M059J (cell line): ENCODE measurements around the gene PALS1. TPM values are rescaled to one million over a fixed set of nuclear protein-coding genes. Genes with fewer than 3 reads are reported as not detected.

Experiments used
- DNase-seq: peaks from one replicate; pipeline ENCODE4 v3.0.0-alpha.2; 2012; ENCODE audit warnings: low read depth
- total RNA-seq: library from RNA; depleted of rRNA; stranded (reverse); fragments of >200 nt; shearing (Covaris generic); gene quantifications from 2 replicates; pipeline ENCODE4 v1.2.3, GENCODE V29; 2014; rRNA removed

Gene PALS1
- 32.6 and 45.7 TPM in 2 replicates for total RNA-seq

DNA sequence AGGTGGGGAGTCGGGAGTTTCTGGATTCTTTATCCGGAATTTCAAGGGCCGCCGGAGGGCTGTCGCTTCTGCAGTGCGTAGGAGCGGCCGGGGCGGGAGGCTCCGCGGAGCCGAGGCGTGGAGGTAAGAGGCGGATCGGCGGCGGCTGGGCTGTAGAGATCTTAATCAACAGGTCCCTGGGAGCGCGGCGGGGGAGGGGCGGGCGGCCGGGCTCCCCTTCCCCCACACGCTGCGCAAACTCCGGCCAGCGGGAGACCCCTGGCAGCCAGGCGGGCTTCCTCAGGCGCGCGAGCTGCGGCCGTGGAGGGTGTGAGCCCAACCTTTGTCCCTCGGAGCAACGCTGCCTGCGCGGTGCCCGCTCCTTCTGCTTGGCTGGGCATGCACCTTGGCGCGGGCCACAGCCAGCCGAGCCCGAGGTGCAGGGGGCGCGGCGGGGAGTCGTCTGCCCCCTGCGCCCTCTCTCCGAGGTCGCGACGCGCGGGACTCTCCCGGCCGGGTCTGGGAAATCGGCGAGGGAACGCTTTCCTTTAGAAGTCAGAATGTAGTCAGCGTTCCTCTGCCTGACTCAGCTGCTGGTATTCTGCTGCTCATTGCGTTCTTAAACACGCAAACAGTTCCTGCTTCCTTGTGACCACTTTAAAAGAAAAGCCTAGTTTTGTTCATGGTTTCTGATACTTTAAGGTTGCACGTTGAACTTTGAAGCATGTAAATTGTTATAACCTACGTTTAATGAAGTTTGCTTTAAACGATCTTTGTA lies at the start of gene PALS1:
TSS of gene PALS1 (plus strand) at position 25 of the 757 bp plus-strand sequence. CDS start 37,736 bp downstream, outside the sequence.
- peak; percentile 81 for DNase-seq

- DNase-seq = peak; percentile 24
These were observed 49.4 kb upstream of the PALS1 start for GRCh38 chr14:67191768-67192290.

DNA sequence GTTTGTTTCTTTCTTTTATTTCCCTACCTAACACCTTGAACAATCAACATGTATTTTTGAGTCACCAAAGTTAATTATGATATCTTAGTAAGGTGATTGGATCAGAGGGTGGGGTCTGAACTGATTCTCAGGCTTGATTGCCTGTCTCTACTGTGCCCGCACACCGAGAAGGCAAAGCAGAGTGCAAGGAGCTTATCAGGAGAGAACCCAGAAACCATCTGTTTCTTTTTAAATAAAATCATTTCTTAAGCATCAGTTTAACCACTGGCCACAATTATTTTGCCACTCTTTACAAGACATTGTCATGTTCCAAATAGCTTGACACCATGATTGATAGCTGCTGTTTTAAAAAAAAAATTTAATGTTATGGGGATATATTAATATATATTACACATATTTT lies 48.9 kb upstream of the PALS1 start:
- no peak for DNase-seq

DNA sequence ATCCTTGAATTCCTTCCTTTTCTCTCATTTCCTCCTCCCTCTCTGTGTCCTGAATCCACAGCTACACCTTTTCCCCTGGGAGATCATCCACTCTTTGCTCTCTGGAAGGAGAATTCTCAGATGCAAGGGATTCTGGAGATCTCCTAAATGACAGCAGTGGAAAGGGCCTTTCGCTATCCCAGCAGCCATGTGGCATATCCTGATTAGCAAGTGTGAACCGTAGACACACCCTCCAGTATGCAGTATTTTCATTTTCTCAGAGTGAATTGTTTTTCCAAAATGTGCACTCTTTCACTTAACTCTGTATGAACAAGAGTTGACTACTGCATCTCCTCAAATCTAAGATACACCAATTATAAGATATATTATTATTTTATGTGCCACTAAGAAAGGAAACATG lies 46.0 kb upstream of the PALS1 start:
- no peak for DNase-seq

DNA sequence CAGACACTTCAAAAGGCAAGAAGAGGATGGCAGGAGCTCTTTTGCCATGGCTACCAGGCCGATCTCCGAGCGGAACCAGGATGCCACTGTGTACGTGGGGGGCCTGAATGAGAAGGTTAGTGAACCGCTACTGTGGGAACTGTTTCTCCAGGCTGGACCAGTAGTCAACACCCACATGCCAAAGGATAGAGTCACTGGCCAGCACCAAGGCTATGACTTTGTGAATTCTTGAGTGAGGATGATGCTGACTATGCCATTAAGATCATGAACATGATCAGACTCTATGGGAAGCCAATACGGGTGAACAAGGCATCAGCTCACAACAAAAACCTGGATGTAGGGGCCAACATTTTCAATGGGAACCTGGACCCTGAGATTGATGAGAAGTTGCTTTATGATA lies 42.2 kb upstream of the PALS1 start:
- peak; percentile 24 for DNase-seq

- no peak for DNase-seq
These were observed 33.4 kb upstream of the PALS1 start for GRCh38 chr14:67207810-67208209.

DNA sequence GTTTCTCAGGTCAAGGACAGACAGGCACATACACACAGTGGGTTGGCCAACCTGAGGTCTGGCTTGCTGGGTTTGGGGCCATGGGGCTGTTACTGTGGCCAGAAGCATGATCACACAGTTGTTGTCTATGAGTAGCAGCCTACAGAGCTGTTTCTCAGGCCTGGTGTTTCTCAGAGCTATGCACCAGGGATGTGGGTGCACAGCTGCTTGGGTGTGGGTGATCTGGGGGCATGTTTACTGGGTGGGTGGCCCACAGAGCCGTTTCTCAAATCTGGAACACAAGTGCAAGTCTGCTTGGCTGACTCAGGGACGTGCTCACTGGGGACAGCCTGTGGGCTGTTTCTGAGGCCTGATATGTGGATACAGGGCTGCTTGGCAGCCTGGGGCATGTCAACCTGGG lies 23.1 kb upstream of the PALS1 start:
- no peak for DNase-seq

DNA sequence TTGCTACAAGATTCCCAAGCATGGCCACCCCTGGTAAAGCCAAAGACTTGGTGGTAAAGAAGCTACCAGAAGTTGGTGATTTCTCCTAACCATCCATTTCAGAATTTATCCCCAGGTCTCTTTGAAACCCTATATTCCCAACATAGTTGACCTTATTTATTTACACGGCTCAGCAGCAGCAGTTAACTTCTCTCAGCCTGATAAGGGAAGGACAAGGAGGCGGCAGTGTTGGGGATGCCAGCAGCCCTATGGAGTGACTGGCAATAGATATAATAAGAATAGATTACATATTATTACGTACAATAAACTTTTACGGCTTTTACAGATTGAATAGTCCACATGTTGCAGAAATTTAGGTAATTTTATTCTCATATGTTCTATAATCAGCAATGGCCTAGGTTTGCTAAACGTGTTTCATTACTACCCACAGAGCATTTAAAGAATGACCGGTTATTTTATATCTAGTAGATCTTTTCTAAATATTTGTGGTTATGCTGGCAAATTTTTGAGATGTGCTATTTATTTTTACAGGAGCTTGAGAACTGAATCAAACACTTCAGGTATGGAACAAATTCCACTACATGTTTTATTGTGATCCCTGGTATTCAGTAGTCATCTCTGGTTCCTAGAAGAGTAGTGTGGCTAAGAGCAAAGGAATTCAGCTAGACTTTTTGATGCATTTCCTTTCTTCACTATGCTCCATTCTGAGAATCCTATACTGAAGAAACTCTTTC lies 19.8 kb upstream of the PALS1 start:
- DNase-seq = peak; percentile 94

GRCh38 chr14:67221982-67222328 lies 19.3 kb upstream of the PALS1 start:
- no peak for DNase-seq

GRCh38 chr14:67225523-67225922 lies 15.7 kb upstream of the PALS1 start:
- no peak for DNase-seq

GRCh38 chr14:67228325-67228984 lies 12.8 kb upstream of the PALS1 start:
- DNase-seq = peak; percentile 60

- DNase-seq = peak; percentile 54
These were observed 9.2 kb upstream of the PALS1 start for GRCh38 chr14:67232066-67232465.

DNA sequence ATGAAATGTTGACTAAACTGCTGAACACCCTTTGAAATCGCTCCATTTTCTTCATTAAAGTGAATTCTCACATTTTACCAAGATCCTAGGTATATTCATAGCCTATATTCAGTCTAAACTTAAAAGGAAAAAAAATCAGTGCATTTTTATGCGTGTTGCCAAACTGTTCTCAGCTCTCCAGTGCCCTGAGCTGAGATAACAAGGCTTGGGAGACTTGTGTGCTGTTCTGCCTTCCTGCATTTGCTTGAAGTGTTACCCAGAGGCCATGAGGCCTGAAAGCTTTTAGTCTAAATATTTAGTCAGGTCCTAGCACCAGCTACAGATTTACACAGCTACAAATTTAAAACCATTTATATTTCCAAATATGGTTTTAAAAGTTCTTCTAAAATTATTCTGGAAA lies 8.6 kb upstream of the PALS1 start:
- DNase-seq = no peak

DNA sequence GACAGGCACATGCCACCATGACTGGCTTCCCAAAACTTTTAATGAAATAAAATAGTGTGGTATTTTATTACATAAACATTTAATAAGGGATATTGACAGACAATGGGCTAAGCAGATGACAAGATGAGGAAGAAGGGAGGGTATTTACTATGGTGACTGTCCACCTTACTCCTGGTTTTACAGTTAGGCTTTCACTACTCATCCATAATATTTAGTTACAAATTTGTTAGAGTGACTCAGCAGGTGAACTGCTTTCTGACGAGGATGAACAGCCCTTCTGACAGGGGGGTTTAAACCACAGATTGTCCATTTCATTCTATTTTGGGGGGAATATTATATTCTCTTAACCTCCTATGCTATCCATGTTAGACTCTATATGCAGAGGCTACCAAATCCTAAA lies 3.6 kb upstream of the PALS1 start:
- no peak for DNase-seq

GRCh38 chr14:67239582-67239981 lies 1.7 kb upstream of the PALS1 start:
- DNase-seq = no peak

DNA sequence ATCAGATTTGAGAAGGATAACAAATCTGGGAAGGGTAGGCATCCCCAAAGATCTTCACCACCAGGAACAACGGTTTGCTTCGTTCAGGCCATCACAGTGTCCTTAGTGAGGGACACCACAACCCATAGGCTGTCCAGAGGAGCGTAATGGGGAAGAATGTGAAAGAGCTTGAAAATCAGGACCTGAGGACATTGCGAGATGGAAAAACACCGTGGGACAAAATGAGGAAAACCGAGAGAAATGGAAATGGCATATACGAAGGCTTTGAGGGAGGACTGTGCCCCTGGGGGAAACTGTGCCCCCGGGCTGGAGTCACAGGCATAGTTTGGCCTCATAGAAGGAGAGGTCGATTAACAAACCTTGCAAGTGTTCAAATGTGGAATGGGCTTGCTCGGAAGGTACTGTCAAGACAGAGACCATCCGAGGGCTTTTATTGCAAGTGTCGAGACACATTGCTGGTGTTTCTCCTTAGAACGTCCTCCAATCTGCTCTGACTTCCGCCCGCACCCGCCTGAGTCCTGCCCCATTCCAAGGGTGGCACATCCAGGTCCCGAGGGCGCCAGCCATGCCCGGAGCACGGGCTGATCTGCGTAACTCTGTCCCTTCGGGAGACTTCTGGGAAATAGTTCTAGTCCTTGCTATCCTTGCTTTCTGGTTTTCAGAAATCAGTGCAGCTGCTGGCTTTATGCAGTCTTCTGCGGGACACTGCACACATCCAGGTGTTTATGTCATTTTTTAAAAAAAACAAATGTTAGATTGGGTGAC lies 885 bp upstream of the PALS1 start:
- DNase-seq = peak; percentile 74

- peak; percentile 96 for DNase-seq
These were observed 241 bp upstream of the PALS1 start for GRCh38 chr14:67240978-67241410.

DNA sequence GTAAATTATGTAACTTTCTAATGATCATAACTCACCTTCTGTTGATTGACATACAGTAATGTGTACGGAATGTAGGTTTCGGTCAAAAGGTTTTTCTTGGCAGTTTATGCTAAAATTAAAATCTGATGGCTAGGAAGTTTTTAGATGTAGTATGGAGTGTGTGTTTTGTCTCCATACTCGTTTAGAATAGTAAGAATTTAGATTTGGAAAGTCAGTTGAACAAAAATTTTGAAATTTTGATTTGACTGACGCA lies 859 bp downstream of the PALS1 start:
- no peak for DNase-seq

DNA sequence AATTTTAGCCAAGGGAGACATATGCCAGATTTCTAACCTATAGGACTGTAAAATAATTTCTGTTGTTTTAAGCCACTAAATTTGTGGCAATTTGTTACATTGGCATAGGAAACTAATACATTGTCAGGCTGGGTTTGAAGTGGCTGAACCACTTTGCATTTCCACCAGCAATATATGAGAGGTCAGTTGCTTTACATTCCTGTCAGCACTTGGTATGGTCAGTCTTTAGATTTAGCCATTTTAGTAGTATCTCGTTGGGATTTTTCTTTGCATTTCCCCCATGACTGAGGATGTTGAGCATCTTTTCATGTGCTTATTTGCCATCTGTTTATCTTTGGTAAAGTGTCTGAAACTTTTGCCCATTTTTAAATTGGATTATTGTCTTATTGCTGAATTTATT lies 3.9 kb downstream of the PALS1 start:
- DNase-seq = no peak

GRCh38 chr14:67251573-67252226 lies 10.5 kb downstream of the PALS1 start:
- DNase-seq = peak; percentile 77

- no peak for DNase-seq
These were observed 11.9 kb downstream of the PALS1 start for GRCh38 chr14:67253076-67253635.
